CD4-positive, alpha-beta T cell treated with Interferon gamma for 1 hour (primary cell): ENCODE results near the gene EFHB.
"Not testable (repeated sequence)": the region's sequence is repeated elsewhere in the genome, so short reads cannot be mapped to it uniquely, and the experiment has no call there.

Source experiments
- DNase-seq: peaks from one replicate; pipeline ENCODE4 v3.0.0-alpha.2; 2020

Gene EFHB

GRCh38 chr3:19920401-19921080 is 13.5 kb downstream of the EFHB start:
- no peak for DNase-seq

- no peak for DNase-seq
Measured at GRCh38 chr3:19917167-19917566, 16.9 kb downstream of the EFHB start.

- DNase-seq: no peak
Measured at GRCh38 chr3:19911452-19911851, 22.6 kb downstream of the EFHB start.

- no peak for DNase-seq
Measured at GRCh38 chr3:19907523-19907922, 26.5 kb downstream of the EFHB start.

GRCh38 chr3:19903649-19904048 is 30.4 kb downstream of the EFHB start:
- DNase-seq: no peak

- DNase-seq: no peak
Measured at GRCh38 chr3:19901918-19902317, 32.1 kb downstream of the EFHB start.

GRCh38 chr3:19901337-19901736 is 32.7 kb downstream of the EFHB start:
- DNase-seq: no peak

GRCh38 chr3:19899833-19900232 is 34.2 kb downstream of the EFHB start:
- not testable (repeated sequence) for DNase-seq

GRCh38 chr3:19899264-19899663 is 34.8 kb downstream of the EFHB start:
- no peak for DNase-seq

- DNase-seq: no peak
Measured at GRCh38 chr3:19898721-19899120, 35.3 kb downstream of the EFHB start.

- no peak for DNase-seq
Measured at GRCh38 chr3:19891740-19892139, 42.3 kb downstream of the EFHB start.

GRCh38 chr3:19888428-19889152 is 45.4 kb downstream of the EFHB start:
- DNase-seq: no peak

- DNase-seq: not testable (repeated sequence)
Measured at GRCh38 chr3:19887122-19887521, 46.9 kb downstream of the EFHB start.

GRCh38 chr3:19886404-19886803 is 47.6 kb downstream of the EFHB start:
- no peak for DNase-seq

- DNase-seq: no peak
Measured at GRCh38 chr3:19885468-19885867, 48.5 kb downstream of the EFHB start.

GRCh38 chr3:19881852-19882251 is 52.2 kb downstream of the EFHB start:
- no peak for DNase-seq

- DNase-seq: no peak
Measured at GRCh38 chr3:19881036-19881435, 53.0 kb downstream of the EFHB start.

GRCh38 chr3:19877656-19878055 is 56.4 kb downstream of the EFHB start:
- no peak for DNase-seq

GRCh38 chr3:19866751-19867347 is 67.2 kb downstream of the EFHB start:
- DNase-seq: no peak

GRCh38 chr3:19855318-19855717 is 78.7 kb downstream of the EFHB start:
- not testable (repeated sequence) for DNase-seq

- DNase-seq: not testable (repeated sequence)
Measured at GRCh38 chr3:19846609-19847008, 87.4 kb downstream of the EFHB start.
